ENCODE measurements around the gene ARF3.
A peak's percentile ranks its signal among the peaks of the same experiment; 100 is the strongest.
"Not testable (repeated sequence)": the region's sequence is repeated elsewhere in the genome, so short reads cannot be mapped to it uniquely, and the experiment has no call there.

The ARF3 gene

DNA sequence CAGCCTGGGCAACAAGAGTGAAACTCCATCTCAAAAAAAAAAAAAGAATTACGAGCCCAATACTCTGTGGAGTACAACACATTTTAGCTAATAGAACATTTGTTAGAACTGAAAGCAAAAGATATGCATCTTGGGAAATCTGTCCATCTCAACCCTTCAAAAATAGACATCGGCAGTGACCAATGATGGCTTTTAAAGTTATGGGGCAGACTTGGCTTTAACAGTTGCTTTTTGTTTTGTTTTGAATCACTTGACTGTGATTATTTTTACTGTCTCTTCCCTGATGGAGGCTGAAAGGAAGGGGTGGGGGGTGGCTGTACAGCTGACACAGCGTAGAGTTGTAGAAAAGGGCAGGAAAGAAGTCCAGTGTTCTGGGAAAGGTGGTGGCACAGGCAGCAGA is 34.2 kb downstream of the ARF3 start:
- TF ChIP-seq, protein P1, sequence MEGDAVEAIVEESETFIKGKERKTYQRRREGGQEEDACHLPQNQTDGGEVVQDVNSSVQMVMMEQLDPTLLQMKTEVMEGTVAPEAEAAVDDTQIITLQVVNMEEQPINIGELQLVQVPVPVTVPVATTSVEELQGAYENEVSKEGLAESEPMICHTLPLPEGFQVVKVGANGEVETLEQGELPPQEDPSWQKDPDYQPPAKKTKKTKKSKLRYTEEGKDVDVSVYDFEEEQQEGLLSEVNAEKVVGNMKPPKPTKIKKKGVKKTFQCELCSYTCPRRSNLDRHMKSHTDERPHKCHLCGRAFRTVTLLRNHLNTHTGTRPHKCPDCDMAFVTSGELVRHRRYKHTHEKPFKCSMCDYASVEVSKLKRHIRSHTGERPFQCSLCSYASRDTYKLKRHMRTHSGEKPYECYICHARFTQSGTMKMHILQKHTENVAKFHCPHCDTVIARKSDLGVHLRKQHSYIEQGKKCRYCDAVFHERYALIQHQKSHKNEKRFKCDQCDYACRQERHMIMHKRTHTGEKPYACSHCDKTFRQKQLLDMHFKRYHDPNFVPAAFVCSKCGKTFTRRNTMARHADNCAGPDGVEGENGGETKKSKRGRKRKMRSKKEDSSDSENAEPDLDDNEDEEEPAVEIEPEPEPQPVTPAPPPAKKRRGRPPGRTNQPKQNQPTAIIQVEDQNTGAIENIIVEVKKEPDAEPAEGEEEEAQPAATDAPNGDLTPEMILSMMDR (IDR thresholded peaks at IDR 0.05; ENCODE audit: low read depth, low read length), result no peak
- no peak for DNase-seq (ENCODE audit: low read depth in 2 of 2)
- no peak overlapping the region for H3K4me3 ChIP-seq (replicated peaks in 1 of 2; ENCODE audit: low read depth in 2 of 2, low read length in 2 of 2)

DNA sequence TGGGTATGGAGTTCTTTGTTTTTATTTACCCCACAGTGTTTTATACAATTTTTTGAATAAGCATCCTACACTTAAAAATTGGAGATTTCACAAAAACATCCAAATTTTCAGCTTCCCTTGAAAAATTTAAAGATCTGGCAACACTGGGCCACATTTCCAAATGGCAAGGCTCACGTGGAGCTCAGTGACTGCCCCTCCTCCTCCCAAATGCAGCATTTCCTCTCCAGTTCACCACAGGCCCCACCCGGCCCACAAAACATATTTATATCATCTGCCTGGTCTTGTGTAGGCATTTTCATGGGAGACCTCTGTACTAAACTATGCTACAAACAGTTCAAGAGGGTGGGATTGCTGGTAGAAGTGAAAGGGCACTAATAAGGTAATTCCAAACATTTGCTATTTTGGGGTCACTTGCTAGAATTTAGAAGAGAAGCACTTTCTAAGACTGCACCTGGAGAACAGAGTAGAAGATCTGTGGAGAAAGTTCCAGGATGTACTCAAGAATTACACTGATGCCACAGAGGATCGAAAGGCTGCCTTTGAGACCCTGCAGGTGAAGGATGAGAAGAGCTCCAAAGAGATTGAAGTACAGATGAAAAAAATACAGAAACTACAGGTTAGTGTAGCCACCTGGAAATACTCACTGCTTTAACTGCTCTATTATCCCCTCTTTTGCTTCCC is 39.3 kb downstream of the ARF3 start:
- H3K4me3 ChIP-seq (replicated peaks in 1 of 2; ENCODE audit: low read depth in 2 of 2, low read length in 2 of 2), result no peak overlapping the region
- TF ChIP-seq, protein P1 (IDR thresholded peaks at IDR 0.05; ENCODE audit: low read depth, low read length), result no peak
- no peak for DNase-seq (ENCODE audit: low read depth in 2 of 2)

DNA sequence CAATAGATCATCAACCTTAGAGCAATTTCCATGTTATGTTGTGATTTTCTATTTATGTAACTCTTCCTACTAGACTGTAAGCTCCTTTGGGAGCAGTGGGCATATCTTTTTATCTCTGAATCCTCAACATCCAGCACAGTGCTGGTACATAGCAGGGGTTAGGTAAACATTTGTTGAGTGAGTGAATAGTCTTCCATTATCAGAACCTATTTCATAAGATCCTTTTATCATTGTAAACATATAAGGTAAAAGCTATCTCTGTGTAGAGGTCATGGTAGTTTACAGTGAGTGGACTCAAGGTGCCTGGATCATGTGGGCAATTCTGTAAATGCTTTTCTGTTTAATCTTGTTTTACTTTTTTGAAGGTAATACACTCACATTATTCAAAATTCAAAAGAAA is 47.1 kb downstream of the ARF3 start:
- no peak overlapping the region for H3K4me3 ChIP-seq (replicated peaks in 1 of 2; ENCODE audit: low read depth in 2 of 2, low read length in 2 of 2)
- no peak for DNase-seq (ENCODE audit: low read depth in 2 of 2)
- TF ChIP-seq, protein P1 (IDR thresholded peaks at IDR 0.05; ENCODE audit: low read depth, low read length), result no peak

DNA sequence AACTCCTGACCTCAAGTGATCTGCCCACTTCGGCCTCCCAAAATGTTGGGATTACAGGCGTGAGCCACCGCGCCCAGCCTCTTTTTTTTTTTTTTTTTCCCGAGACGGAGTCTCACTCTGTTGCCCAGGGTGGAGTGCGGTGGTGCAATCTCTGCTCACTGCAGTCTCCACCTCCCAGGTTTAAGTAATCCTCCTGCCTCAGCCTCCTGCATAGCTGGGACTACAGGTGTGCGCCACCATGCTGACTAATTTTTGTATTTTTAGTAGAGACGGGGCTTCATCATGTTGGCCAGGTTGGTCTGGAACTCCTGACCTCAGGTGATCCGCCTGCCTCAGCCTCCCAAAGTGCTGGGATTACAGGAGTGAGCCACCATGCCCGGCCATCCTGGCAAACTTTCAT is 47.6 kb downstream of the ARF3 start:
- not testable (repeated sequence) for DNase-seq (ENCODE audit: low read depth in 2 of 2); H3K4me3 ChIP-seq (replicated peaks in 1 of 2; ENCODE audit: low read depth in 2 of 2, low read length in 2 of 2)

DNA sequence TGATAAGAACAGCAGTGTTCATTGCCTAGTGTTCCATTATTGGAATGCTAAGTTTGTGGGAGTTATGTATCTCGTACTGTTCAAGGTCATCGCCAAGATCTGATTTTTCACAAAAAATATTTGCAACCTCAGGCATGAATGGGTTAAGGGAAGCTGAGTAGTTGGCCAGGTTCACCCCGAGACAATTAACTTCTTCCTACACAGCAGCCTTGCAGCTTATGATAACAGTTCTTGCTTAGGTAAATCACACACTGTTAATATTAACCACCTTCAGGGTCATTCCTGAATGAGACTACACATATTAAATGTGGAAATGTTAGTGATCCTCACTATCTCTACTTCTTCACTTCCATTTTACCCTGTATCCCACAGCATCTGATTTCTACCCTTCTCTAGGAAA is 50.0 kb downstream of the ARF3 start:
- no peak for DNase-seq (ENCODE audit: low read depth in 2 of 2)
- TF ChIP-seq, protein P1 (IDR thresholded peaks at IDR 0.05; ENCODE audit: low read depth, low read length), result no peak
- H3K4me3 ChIP-seq (replicated peaks in 1 of 2; ENCODE audit: low read depth in 2 of 2, low read length in 2 of 2), result no peak overlapping the region

DNA sequence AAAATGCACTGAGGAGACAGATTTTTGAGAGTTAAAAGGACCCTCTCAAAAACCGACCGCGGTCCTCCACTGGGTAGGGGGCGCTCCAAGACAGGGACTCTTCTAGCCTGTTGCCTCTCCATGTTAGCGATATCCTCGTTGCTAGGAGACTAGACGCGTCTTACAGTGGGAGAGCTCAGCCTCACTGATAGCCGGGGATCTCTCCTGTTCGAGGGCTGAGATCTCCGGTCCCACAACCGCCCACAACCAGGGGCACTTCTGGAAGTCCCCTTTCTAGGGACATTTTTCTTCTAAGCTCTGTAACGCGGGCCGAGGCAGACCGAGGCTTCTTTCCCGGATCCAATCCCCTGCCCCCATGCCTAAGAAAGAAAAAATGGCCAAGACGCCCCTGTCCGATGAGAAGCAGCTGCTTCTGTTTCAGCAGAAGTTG is 53.3 kb downstream of the ARF3 start:
- DNase-seq (ENCODE audit: low read depth in 2 of 2), result peak; percentile 85 to 89
- TF ChIP-seq, protein P1 (IDR thresholded peaks at IDR 0.05; ENCODE audit: low read depth, low read length), result peak; percentile 57
- H3K4me3 ChIP-seq (replicated peaks in 1 of 2; ENCODE audit: low read depth in 2 of 2, low read length in 2 of 2), result peak overlapping the region; percentile 39 to 51

DNA sequence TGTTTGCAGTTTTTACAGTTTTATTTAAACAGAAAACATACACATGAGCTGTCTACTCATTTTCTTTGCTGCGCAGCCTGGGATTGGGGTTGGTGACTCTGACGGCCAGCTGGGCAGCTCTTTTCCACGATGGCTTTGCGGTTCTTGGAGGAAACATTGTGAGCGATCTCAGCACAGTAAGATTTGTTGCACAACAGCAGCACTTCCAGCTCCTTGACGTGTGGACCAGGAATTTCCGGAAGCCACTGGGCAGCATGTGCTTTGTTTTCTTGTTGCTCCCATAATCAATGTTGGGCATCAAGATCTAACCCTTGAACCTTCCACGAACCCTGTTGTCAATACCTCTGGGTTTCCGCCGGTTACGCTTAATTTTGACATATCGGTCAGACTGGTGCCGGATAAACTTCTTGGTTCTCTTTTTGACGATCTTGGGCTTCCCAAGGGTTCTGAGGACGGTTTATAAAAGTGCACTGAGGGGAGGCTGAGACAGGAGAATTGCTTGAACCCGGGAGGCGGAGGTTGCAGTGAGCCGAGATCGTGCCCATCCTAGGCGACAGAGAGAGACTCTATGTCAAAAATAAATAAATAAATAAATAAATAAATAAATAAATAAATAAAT is 53.8 kb downstream of the ARF3 start:
- TF ChIP-seq, protein P1 (IDR thresholded peaks at IDR 0.05; ENCODE audit: low read depth, low read length), result no peak
- H3K4me3 ChIP-seq (replicated peaks in 1 of 2; ENCODE audit: low read depth in 2 of 2, low read length in 2 of 2), result peak overlapping the region in 1 of 2 donors; percentile 21
- DNase-seq (ENCODE audit: low read depth in 2 of 2), result peak; percentile 69 to 81
